ENCODE results near the gene PTPRG. TPM values are rescaled to one million over a fixed set of nuclear protein-coding genes. Genes with fewer than 3 reads are reported as not detected.

Gene PTPRG
- total and polyA plus RNA-seq, 2 experiments from 2014 or later: 8.5 to 34.9 TPM

DNA sequence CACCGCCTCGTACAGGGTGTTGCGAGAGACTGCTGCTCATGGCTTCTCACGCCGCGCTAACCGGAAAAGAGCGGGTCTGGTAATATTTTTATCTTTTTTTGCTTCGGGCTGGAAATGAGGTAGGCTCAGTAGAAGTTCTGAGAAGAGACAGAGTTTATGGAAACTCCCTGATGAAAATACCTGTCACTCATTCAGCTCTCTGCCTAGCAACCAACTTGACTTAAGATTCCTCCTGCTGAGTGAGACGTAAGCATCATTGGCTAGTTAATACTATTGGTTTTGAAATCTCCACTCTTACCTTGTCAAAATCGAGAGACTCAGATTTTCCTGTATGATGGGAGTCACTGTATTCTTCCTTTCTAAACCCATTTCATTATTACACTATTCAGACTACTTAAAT, 181.7 kb downstream of the PTPRG start:
- Histone ChIP-seq H4K20me1 (ENCODE audit: insufficient read depth, poor library complexity, severe bottlenecking) (no peaks in the 10 kb centered on the region), H3K79me2 (peaks cover 42% of the 10 kb centered on the region), H3K9me3 (ENCODE audit: low read depth) (no peaks in the 10 kb centered on the region), H3K36me3 (replicated peaks; ENCODE audit: insufficient read depth, low read depth) (no peaks in the 10 kb centered on the region), H3K9me2 (replicated peaks; ENCODE audit: insufficient read depth) (no peaks in the 10 kb centered on the region), H2AFZ (no peak overlapping the region), H3K4me2 (no peak overlapping the region), H3K4me3 (no peak overlapping the region), H3K27me3 (no peaks in the 10 kb centered on the region), H3K4me1 (ENCODE audit: insufficient read depth) (no peaks in the 10 kb centered on the region), H3K27ac (no peak overlapping the region)
- 97% methylated on average over 11 of the region's 11 CpGs for WGBS (ENCODE audit: low lambda C conversion rate, missing lambda C conversion rate)
- no peak for DNase-seq (ENCODE audit: low spot score)
- no peak for TF ChIP-seq EZH2phosphoT487 (IDR thresholded peaks at IDR 0.05; ENCODE audit: low read depth, severe bottlenecking, unreplicated experiment)
- TF ChIP-seq, protein P1, sequence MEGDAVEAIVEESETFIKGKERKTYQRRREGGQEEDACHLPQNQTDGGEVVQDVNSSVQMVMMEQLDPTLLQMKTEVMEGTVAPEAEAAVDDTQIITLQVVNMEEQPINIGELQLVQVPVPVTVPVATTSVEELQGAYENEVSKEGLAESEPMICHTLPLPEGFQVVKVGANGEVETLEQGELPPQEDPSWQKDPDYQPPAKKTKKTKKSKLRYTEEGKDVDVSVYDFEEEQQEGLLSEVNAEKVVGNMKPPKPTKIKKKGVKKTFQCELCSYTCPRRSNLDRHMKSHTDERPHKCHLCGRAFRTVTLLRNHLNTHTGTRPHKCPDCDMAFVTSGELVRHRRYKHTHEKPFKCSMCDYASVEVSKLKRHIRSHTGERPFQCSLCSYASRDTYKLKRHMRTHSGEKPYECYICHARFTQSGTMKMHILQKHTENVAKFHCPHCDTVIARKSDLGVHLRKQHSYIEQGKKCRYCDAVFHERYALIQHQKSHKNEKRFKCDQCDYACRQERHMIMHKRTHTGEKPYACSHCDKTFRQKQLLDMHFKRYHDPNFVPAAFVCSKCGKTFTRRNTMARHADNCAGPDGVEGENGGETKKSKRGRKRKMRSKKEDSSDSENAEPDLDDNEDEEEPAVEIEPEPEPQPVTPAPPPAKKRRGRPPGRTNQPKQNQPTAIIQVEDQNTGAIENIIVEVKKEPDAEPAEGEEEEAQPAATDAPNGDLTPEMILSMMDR (IDR thresholded peaks at IDR 0.05; ENCODE audit: poor library complexity): no peak
- TF ChIP-seq EZH2 (IDR thresholded peaks at IDR 0.05; ENCODE audit: borderline replicate concordance): no peak

DNA sequence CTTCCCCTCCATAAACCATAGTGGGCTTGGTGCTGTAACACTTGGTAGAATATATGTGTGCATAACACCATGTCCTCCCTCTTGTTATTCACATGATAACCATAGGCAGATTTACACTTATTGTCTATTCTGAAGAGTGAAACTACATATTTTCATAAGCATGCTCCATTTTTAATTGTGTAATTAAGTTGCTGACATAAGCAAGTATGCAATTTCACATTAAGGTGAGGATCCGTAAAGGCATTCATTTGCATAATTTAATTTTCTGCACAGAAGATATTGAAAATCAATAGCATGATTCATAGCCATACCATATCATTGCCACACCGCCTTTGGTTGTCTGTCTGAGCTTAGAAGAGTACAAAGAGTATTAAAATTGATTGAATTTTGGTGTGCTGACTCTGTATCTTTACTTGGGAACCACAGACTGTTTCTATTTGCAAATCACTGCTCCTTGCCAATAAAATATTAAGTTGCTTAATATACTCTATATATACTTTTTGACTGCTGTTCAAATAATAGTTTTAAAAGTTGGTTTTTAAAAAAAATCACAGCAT, 182.4 kb downstream of the PTPRG start:
- no peak overlapping the region for H2AFZ ChIP-seq
- H3K79me2 ChIP-seq: peaks cover 41% of the 10 kb centered on the region
- no peaks in the 10 kb centered on the region for H3K4me1 ChIP-seq (ENCODE audit: insufficient read depth)
- no peaks in the 10 kb centered on the region for H4K20me1 ChIP-seq (ENCODE audit: insufficient read depth, poor library complexity, severe bottlenecking)
- DNase-seq (ENCODE audit: low spot score): no peak
- no peaks in the 10 kb centered on the region for H3K9me3 ChIP-seq (ENCODE audit: low read depth)
- TF ChIP-seq, protein P1 (IDR thresholded peaks at IDR 0.05; ENCODE audit: poor library complexity): no peak
- TF ChIP-seq EZH2 (IDR thresholded peaks at IDR 0.05; ENCODE audit: borderline replicate concordance) (no peak), EZH2phosphoT487 (IDR thresholded peaks at IDR 0.05; ENCODE audit: low read depth, severe bottlenecking, unreplicated experiment) (no peak)
- H3K4me2 ChIP-seq: no peak overlapping the region
- H3K4me3 ChIP-seq: no peak overlapping the region
- no peak overlapping the region for H3K27ac ChIP-seq
- 66% methylated on average over 2 of the region's 2 CpGs for WGBS (ENCODE audit: low lambda C conversion rate, missing lambda C conversion rate)
- H3K9me2 ChIP-seq (replicated peaks; ENCODE audit: insufficient read depth): no peaks in the 10 kb centered on the region
- H3K36me3 ChIP-seq (replicated peaks; ENCODE audit: insufficient read depth, low read depth): no peaks in the 10 kb centered on the region
- H3K27me3 ChIP-seq: no peaks in the 10 kb centered on the region

GRCh38 chr3:61748288-61748687, 186.9 kb downstream of the PTPRG start:
- Histone ChIP-seq H3K4me2 (no peak overlapping the region), H3K4me1 (ENCODE audit: insufficient read depth) (no peaks in the 10 kb centered on the region)
- WGBS (ENCODE audit: low lambda C conversion rate, missing lambda C conversion rate): 82% methylated on average over 3 of the region's 3 CpGs

More at GRCh38 chr3:61748288-61748687, 186.9 kb downstream of the PTPRG start:
- Histone ChIP-seq H3K4me3 (no peak overlapping the region), H3K27me3 (no peaks in the 10 kb centered on the region), H3K9me3 (ENCODE audit: low read depth) (no peaks in the 10 kb centered on the region), H3K36me3 (replicated peaks; ENCODE audit: insufficient read depth, low read depth) (no peaks in the 10 kb centered on the region), H4K20me1 (ENCODE audit: insufficient read depth, poor library complexity, severe bottlenecking) (no peaks in the 10 kb centered on the region), H3K79me2 (peaks cover 16% of the 10 kb centered on the region), H3K27ac (no peak overlapping the region), H3K9me2 (replicated peaks; ENCODE audit: insufficient read depth) (no peaks in the 10 kb centered on the region), H2AFZ (no peak overlapping the region)
- DNase-seq (ENCODE audit: low spot score): no peak
- no peak for TF ChIP-seq EZH2phosphoT487 (IDR thresholded peaks at IDR 0.05; ENCODE audit: low read depth, severe bottlenecking, unreplicated experiment)
- TF ChIP-seq EZH2 (IDR thresholded peaks at IDR 0.05; ENCODE audit: borderline replicate concordance): no peak
- TF ChIP-seq, protein P1 (IDR thresholded peaks at IDR 0.05; ENCODE audit: poor library complexity): no peak
